ENCODE results near the gene LGMN. TPM values are rescaled to one million over a fixed set of nuclear protein-coding genes. Genes with fewer than 3 reads are reported as not detected.
"Not testable (repeated sequence)": the region's sequence is repeated elsewhere in the genome, so short reads cannot be mapped to it uniquely, and the experiment has no call there.

LGMN gene
- total and polyA plus RNA-seq, 2 of the 8 experiments (the other 6 are each of a cell fraction or from before 2014, with no cell fraction given) = 57.4 to 83.4 TPM

DNA sequence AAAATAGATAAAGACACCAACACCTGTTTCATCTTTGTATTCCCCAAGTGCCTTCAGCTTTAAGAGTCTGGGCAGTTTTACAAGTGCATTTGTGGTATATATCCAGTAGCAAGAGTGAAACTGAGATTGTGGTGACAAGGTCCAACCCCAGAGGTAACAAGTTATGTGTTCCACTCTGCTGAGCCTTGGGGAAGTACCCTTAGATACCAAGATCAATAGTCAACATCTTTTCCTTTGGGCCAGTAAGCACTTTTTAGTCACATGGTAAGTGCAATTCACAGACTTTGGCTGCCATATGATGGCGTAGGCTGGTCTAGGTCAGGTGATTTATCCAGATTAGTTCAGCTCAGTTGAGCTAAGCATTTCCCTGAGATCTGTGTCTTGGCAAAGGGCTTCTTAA, 19.8 kb upstream of the LGMN start:
- H4K91ac ChIP-seq (replicated peaks; ENCODE audit: insufficient read length, low read length); CTCF ChIA-PET (ENCODE audit: partially characterized antibody); H3K79me1 ChIP-seq (ENCODE audit: low read depth, low read length); H2BK15ac ChIP-seq (ENCODE audit: low read length); H4K20me1 ChIP-seq (replicated peaks in 1 of 2; ENCODE audit: control insufficient read depth in 1 of 2, insufficient read depth in 2 of 2, low read length in 2 of 2); H2AK5ac ChIP-seq (ENCODE audit: low read depth, low read length); H3K4ac ChIP-seq (replicated peaks; ENCODE audit: insufficient read length, low read depth, low read length); H3K4me2 ChIP-seq (ENCODE audit: insufficient read depth in 1 of 2, low read depth in 2 of 2, low read length in 2 of 2); H3K9me3 ChIP-seq (ENCODE audit: insufficient read depth in 2 of 2, low read depth in 1 of 2, low read length in 1 of 2); POLR2A ChIA-PET (ENCODE audit: partially characterized antibody); H2BK20ac ChIP-seq (ENCODE audit: low read length); H3K18ac ChIP-seq (ENCODE audit: extremely low read depth, low read length); H2BK5ac ChIP-seq (ENCODE audit: low read depth, low read length); DNase-seq (ENCODE audit: low read depth in 1 of 2, low spot score in 2 of 2); H2BK12ac ChIP-seq (ENCODE audit: low read depth, low read length); FAIRE-seq; H3K36me3 ChIP-seq (ENCODE audit: control insufficient read depth in 2 of 4, insufficient read depth in 4 of 4, low read length in 3 of 4); H4K5ac ChIP-seq (ENCODE audit: insufficient read length, low read depth, low read length); H3K9ac ChIP-seq (replicated peaks in 1 of 4; ENCODE audit: extremely low read depth in 1 of 4, low read depth in 3 of 4, low read length in 3 of 4); H2BK120ac ChIP-seq (replicated peaks; ENCODE audit: low read depth, low read length); H3K23ac ChIP-seq (ENCODE audit: insufficient read length); H3K27me3 ChIP-seq (replicated peaks in 1 of 4; ENCODE audit: control insufficient read depth in 3 of 4, extremely low read depth in 1 of 4, insufficient read depth in 3 of 4, low read length in 3 of 4); H4K8ac ChIP-seq (ENCODE audit: extremely low read depth, insufficient read depth, low read length); H3K56ac ChIP-seq (replicated peaks; ENCODE audit: insufficient read length, low read depth, low read length); H3K79me2 ChIP-seq (ENCODE audit: control insufficient read depth in 1 of 2, insufficient read depth in 2 of 2, low read length in 2 of 2); H3K23me2 ChIP-seq (ENCODE audit: low read depth, low read length); H2AFZ ChIP-seq (ENCODE audit: low read length); H3K14ac ChIP-seq (ENCODE audit: insufficient read length); H3K4me3 ChIP-seq (ENCODE audit: extremely low read depth in 1 of 4, insufficient read depth in 2 of 4, low read depth in 3 of 4, low read length in 4 of 4); H3K27ac ChIP-seq (ENCODE audit: low read depth, low read length); H3K4me1 ChIP-seq (replicated peaks in 1 of 4; ENCODE audit: control insufficient read depth in 3 of 4, insufficient read depth in 4 of 4, low read length in 3 of 4): not testable (repeated sequence)
- 75% methylated on average over 1 of the region's 1 CpG; no CpG with 5 or more reads in 1 of the 2 experiments for WGBS, 2 experiments (ENCODE audit: extremely low coverage in 1 of 2, insufficient coverage in 1 of 2, insufficient read length in 1 of 2, insufficient replicate concordance in 2 of 2, low coverage in 1 of 2, low lambda C conversion rate in 2 of 2, missing lambda C conversion rate in 1 of 2)

Data from H1 (cell line).